ENCODE data around the gene KANK2.

Gene KANK2

GRCh38 chr19:11242025-11242424, 44.7 kb upstream of the KANK2 start:
- Mint-ChIP-seq H3K27ac (peak overlapping the region; percentile 59), H3K27me3 (ENCODE audit: low read depth, poor library complexity) (peaks cover 2% of the 10 kb centered on the region), H3K4me3 (no peak overlapping the region), H3K36me3 (ENCODE audit: low read depth) (peaks cover 38% of the 10 kb centered on the region), H3K9me3 (no peaks in the 10 kb centered on the region), H3K4me1 (peaks cover 17% of the 10 kb centered on the region)
- no peak for TF ChIP-seq CTCF (IDR thresholded peaks at IDR 0.05)
- DNase-seq = no peak

GRCh38 chr19:11240008-11240444, 42.7 kb upstream of the KANK2 start:
- Mint-ChIP-seq H3K36me3 (ENCODE audit: low read depth) (peaks cover 31% of the 10 kb centered on the region), H3K4me3 (no peak overlapping the region), H3K9me3 (no peaks in the 10 kb centered on the region), H3K27ac (no peak overlapping the region), H3K27me3 (ENCODE audit: low read depth, poor library complexity) (peaks cover 2% of the 10 kb centered on the region), H3K4me1 (peaks cover 17% of the 10 kb centered on the region)
- no peak for DNase-seq
- no peak for TF ChIP-seq CTCF (IDR thresholded peaks at IDR 0.05)

GRCh38 chr19:11239377-11240000, 42.1 kb upstream of the KANK2 start, which contains the start of gene ANGPTL8:
Gene ANGPTL8 (plus strand): TSS chr19:11239619. CDS start chr19:11239638, 19 bp downstream.
- TF ChIP-seq CTCF (IDR thresholded peaks at IDR 0.05) = no peak
- H3K27ac Mint-ChIP-seq = no peak within 1 kb of the TSS
- H3K4me3 Mint-ChIP-seq = no peak within 1 kb of the TSS
- H3K9me3 Mint-ChIP-seq = no peaks in the 10 kb centered on the region
- H3K27me3 Mint-ChIP-seq (ENCODE audit: low read depth, poor library complexity) = peaks cover 2% of the 10 kb centered on the region
- peaks cover 17% of the 10 kb centered on the region for H3K4me1 Mint-ChIP-seq
- H3K36me3 Mint-ChIP-seq (ENCODE audit: low read depth) = peaks cover 31% of the 10 kb centered on the region
- DNase-seq = no peak

- H3K9me3 Mint-ChIP-seq = no peaks in the 10 kb centered on the region
- H3K36me3 Mint-ChIP-seq (ENCODE audit: low read depth) = peaks cover 31% of the 10 kb centered on the region
- H3K27me3 Mint-ChIP-seq (ENCODE audit: low read depth, poor library complexity) = peaks cover 2% of the 10 kb centered on the region
- DNase-seq = no peak
- no peak overlapping the region for H3K4me3 Mint-ChIP-seq
- no peak for TF ChIP-seq CTCF (IDR thresholded peaks at IDR 0.05)
- peaks cover 16% of the 10 kb centered on the region for H3K4me1 Mint-ChIP-seq
- no peak overlapping the region for H3K27ac Mint-ChIP-seq
Measured at GRCh38 chr19:11238781-11239376, 41.5 kb upstream of the KANK2 start.

GRCh38 chr19:11238041-11238440, 40.7 kb upstream of the KANK2 start:
- Mint-ChIP-seq H3K36me3 (ENCODE audit: low read depth) (peaks cover 32% of the 10 kb centered on the region), H3K27me3 (ENCODE audit: low read depth, poor library complexity) (peaks cover 2% of the 10 kb centered on the region), H3K9me3 (no peaks in the 10 kb centered on the region), H3K4me1 (peaks cover 12% of the 10 kb centered on the region), H3K4me3 (no peak overlapping the region), H3K27ac (no peak overlapping the region)
- TF ChIP-seq CTCF (IDR thresholded peaks at IDR 0.05) = no peak
- DNase-seq = no peak

- Mint-ChIP-seq H3K9me3 (no peaks in the 10 kb centered on the region), H3K27me3 (ENCODE audit: low read depth, poor library complexity) (peaks cover 2% of the 10 kb centered on the region), H3K36me3 (ENCODE audit: low read depth) (peaks cover 31% of the 10 kb centered on the region), H3K4me3 (no peak overlapping the region), H3K27ac (no peak overlapping the region), H3K4me1 (peaks cover 8% of the 10 kb centered on the region)
- TF ChIP-seq CTCF (IDR thresholded peaks at IDR 0.05) = no peak
- no peak for DNase-seq
Measured at GRCh38 chr19:11237321-11237720, 40.0 kb upstream of the KANK2 start.

Measured in nephron progenitor cell (in vitro differentiated cells).